RWPE1 (cell line): ENCODE data around the gene ARFGAP1.
A peak's percentile ranks its signal among the peaks of the same experiment; 100 is the strongest.

ENCODE experiments used
- CTCF ChIA-PET: fragments of 350-600 bp; sonication (Branson Sonifier 250); formaldehyde crosslinking; extraction: SDS; loops from one replicate; lab custom pipeline; 2021; lab: Yijun Ruan, JAX
- POLR2A ChIA-PET: fragments of 400-600 bp; formaldehyde crosslinking; extraction: SDS; loops from one replicate; lab custom pipeline; 2020; ENCODE audit warnings: antibody characterized with exemption; ENCODE audit not compliant: low non-redundant PET; lab: Yijun Ruan, JAX
- DNase-seq: peaks from one replicate; pipeline ENCODE4 v3.0.0; 2012; ENCODE audit warnings: low spot score
- H3K27ac ChIP-seq: fragments of 450-650 bp; 2 replicates; pipeline ENCODE4 v1.5.1; 2017
- TF ChIP-seq, protein P1 (sequence below): fragments of 450-650 bp; conservative IDR thresholded peaks from 2 replicates; pipeline ENCODE4 v1.5.1; 2017; ENCODE audit warnings: low read depth, mild to moderate bottlenecking

Gene ARFGAP1

DNA sequence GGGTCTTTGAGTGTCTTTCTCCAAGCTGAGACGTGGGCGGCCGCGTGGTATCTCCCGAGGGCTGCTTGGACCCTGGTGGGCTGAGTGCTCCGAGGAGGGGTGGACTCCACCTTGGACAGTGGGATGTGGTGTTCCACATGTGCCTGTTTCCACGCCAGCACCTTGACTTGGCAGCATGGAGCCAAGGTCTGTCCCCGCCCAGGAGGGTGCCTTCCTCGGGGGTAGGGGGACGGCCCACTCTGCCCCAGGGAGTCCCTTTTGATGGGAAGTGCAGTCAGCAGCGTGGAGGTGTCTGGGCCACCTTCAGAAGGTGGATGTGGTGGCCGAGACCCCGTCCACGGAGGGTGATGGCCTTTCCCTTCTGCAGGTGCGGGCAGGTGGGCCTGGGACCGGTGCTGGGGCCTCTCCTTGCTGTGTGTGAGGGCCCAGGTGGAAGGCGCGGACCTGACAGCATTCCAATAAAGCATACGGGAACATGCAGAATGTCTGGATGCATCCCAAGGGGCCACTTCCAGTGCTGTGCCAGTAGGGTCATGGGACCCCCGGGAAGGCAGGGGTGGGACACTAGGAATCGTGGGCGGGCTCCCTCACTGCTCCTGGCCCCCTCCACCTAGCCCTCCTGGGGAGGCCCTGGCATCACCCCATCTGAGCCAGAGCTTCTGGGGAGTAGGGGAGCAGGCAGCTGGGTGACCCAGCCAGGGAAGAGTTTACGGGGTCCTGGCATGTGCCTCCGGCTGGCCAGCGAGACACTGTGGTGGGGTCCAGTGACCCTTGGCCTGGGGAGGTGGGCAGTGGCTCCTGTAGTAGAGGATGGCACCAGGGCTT is 16.9 kb downstream of the ARFGAP1 start:
- CTCF ChIA-PET, result interaction anchor here (0.7 to 3.4 kb wide), 6 partner anchors 9 to 374 kb away, joined by 3 to 12 read pairs (median 4); no protein-coding TSS in a partner anchor

DNA sequence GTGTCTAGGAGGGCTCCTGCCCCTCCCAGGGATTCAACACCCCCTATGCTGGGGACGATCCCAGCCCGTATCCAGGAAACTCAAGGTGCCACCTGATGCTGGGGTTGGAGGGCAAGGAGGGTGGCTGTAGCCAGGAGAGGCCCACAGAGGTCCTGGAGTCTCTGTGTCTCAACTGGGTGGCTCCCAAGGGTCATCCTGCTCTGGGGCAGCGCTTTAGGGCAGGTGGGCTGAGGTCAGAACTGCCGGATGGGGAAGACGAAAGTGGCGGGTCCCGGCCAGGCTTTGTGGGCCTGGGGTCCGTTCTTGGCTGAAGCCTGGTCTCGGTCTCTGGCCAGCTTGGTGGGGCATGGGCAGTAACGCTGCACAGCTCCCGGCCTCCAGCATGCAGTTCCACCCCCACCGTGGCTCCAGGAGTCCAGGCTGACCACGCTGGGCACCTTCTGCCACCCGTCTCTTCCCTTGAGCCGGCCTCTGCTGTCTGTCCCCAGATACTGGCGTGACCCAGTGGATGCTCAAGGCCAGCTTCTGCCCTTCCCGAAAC is 17.6 kb downstream of the ARFGAP1 start:
- ChIA-PET CTCF (interaction anchor here (0.5 to 3.4 kb wide), 11 partner anchors 10 to 92 kb away, joined by 3 to 17 read pairs (median 3); no protein-coding TSS in a partner anchor), POLR2A (no interaction called here)
- TF ChIP-seq, protein P1, sequence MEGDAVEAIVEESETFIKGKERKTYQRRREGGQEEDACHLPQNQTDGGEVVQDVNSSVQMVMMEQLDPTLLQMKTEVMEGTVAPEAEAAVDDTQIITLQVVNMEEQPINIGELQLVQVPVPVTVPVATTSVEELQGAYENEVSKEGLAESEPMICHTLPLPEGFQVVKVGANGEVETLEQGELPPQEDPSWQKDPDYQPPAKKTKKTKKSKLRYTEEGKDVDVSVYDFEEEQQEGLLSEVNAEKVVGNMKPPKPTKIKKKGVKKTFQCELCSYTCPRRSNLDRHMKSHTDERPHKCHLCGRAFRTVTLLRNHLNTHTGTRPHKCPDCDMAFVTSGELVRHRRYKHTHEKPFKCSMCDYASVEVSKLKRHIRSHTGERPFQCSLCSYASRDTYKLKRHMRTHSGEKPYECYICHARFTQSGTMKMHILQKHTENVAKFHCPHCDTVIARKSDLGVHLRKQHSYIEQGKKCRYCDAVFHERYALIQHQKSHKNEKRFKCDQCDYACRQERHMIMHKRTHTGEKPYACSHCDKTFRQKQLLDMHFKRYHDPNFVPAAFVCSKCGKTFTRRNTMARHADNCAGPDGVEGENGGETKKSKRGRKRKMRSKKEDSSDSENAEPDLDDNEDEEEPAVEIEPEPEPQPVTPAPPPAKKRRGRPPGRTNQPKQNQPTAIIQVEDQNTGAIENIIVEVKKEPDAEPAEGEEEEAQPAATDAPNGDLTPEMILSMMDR, result no peak
- DNase-seq, result no peak
- H3K27ac ChIP-seq, result no peak overlapping the region

More for the DNA sequence above, 16.9 kb downstream of the ARFGAP1 start:
- TF ChIP-seq, protein P1, result no peak
- POLR2A ChIA-PET, result no interaction called here
- DNase-seq, result no peak
- no peak overlapping the region for H3K27ac ChIP-seq

GRCh38 chr20:63290677-63291472 is 18.3 kb downstream of the ARFGAP1 start:
- CTCF ChIA-PET, result interaction anchor here (0.6 to 3.1 kb wide), 17 partner anchors 10 to 791 kb away, joined by 3 to 17 read pairs (median 3); no protein-coding TSS in a partner anchor
- POLR2A ChIA-PET, result no interaction called here
- H3K27ac ChIP-seq, result no peak overlapping the region
- peak; percentile 80 for DNase-seq
- TF ChIP-seq, protein P1, result peak; percentile 90

DNA sequence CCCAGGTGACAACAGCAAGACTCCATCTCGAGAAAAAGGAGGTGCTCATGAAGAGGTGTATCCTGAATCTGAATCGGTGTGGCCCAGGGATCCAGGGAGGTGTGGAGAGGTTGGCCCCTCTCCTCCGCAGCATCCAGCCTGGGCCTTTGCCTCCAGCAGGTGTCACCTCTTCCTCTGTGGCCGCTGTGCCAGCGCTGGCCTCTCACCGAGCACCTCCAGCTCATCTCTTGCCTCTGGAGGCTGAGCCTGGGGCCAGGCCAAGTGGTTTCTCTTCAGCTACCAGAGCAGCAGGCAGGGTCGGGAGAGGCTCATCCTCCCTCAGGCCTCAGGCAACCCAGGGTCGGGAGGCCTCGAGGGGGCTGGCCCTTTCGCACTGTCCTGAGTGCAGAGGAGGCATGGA is 19.2 kb downstream of the ARFGAP1 start:
- TF ChIP-seq, protein P1, result no peak
- POLR2A ChIA-PET, result no interaction called here
- H3K27ac ChIP-seq, result no peak overlapping the region

GRCh38 chr20:63292292-63292701 is 19.7 kb downstream of the ARFGAP1 start:
- POLR2A ChIA-PET, result no interaction called here
- CTCF ChIA-PET, result interaction anchor here (0.5 to 3.1 kb wide), 3 partner anchors 17 to 69 kb away, joined by 3 to 17 read pairs (median 11); no protein-coding TSS in a partner anchor
- no peak overlapping the region for H3K27ac ChIP-seq
- DNase-seq, result no peak
- TF ChIP-seq, protein P1, result no peak

More for the DNA sequence above, 19.2 kb downstream of the ARFGAP1 start:
- CTCF ChIA-PET, result interaction anchor here (0.5 to 3.1 kb wide), 8 partner anchors 11 to 478 kb away, joined by 3 to 17 read pairs (median 3); no protein-coding TSS in a partner anchor
- no peak for DNase-seq

GRCh38 chr20:63292904-63293303 is 20.3 kb downstream of the ARFGAP1 start, which contains the start of gene COL20A1:
COL20A1 (plus strand) TSS chr20:63293186; CDS start chr20:63295108, 1,922 bp downstream.
- ChIA-PET CTCF (interaction anchor here (1.7 to 3.1 kb wide), 2 partner anchors 58 to 70 kb away, joined by 5 to 17 read pairs; no protein-coding TSS in a partner anchor), POLR2A (no interaction called here)
- DNase-seq, result no peak
- H3K27ac ChIP-seq, result no peak within 1 kb of the TSS
- TF ChIP-seq, protein P1, result no peak
